Liver (tissue), 3 donors: Measurements from ENCODE around the gene COA8.

Experiments used
- CTCF ChIP-seq: fragments of 150-350 bp; IDR thresholded peaks from 2 replicates; pipeline ENCODE4 v1.5.1; 2017; ENCODE audit warnings: improper control_type of control experiment, low read depth, low read length; ENCODE audit not compliant: missing input control
- HNF4G ChIP-seq: IDR thresholded peaks from 2 replicates; pipeline ENCODE4 v1.6.1; 2016; ENCODE audit warnings: antibody characterized with exemption
- MAX ChIP-seq: IDR thresholded peaks from 2 replicates; pipeline ENCODE4 v1.6.1; 2016; ENCODE audit warnings: antibody characterized with exemption
- REST ChIP-seq: IDR thresholded peaks from 2 replicates; pipeline ENCODE4 v1.6.1; 2016; ENCODE audit warnings: antibody characterized with exemption, mild to moderate bottlenecking
- donor health status: healthy.
- donor health status: healthy.

GRCh38 chr14:103634156-103634555 lies 71.4 kb downstream of the COA8 start:
- no peak for TF ChIP-seq CTCF
- TF ChIP-seq MAX: no peak
- TF ChIP-seq REST: no peak
- TF ChIP-seq HNF4G: no peak
